CD14-positive monocyte (primary cell): ENCODE results near the gene CDH13. TPM values are rescaled to one million over a fixed set of nuclear protein-coding genes. Genes with fewer than 3 reads are reported as not detected.
"Not testable (repeated sequence)": the region's sequence is repeated elsewhere in the genome, so short reads cannot be mapped to it uniquely, and the experiment has no call there.

Source experiments
- DNase-seq, 3 donors: peaks; one replicate each; pipeline ENCODE4 v3.0.0-alpha.2; 2011 to 2022
- H2AFZ ChIP-seq: 2 replicates; pipeline ENCODE4 v1.6.0; 2012; ENCODE audit warnings: mild to moderate bottlenecking, low read depth, low read length, inconsistent platforms; ENCODE audit not compliant: insufficient read depth, poor library complexity, severe bottlenecking
- H3K27ac ChIP-seq, 2 donors: 1 replicate in 1 of 2; 2 replicates in 1 of 2; pipeline ENCODE4 v1.5.1; 2012 to 2013; ENCODE audit warnings: low read length in 2 of 2, control low read depth in 1 of 2, inconsistent platforms in 1 of 2, low read depth in 1 of 2, mild to moderate bottlenecking in 1 of 2
- H3K27me3 ChIP-seq, 2 donors: one replicate each; pipeline versions ENCODE4 v1.6.0 to v1.6.1; 2011 to 2013; ENCODE audit warnings: low read length in 2 of 2; ENCODE audit not compliant: control insufficient read depth in 2 of 2, insufficient read depth in 2 of 2
- H3K36me3 ChIP-seq, 2 donors: replicated peaks in 1 of 2; 1 replicate in 1 of 2; 2 replicates in 1 of 2; pipeline versions ENCODE4 v1.5.1 to v1.6.1; 2012 to 2013; ENCODE audit warnings: low read length in 2 of 2, control low read depth in 1 of 2, inconsistent platforms in 1 of 2, mild to moderate bottlenecking in 1 of 2; ENCODE audit not compliant: insufficient read depth in 2 of 2, control insufficient read depth in 1 of 2
- H3K4me1 ChIP-seq, 2 donors: 1 replicate in 1 of 2; 2 replicates in 1 of 2; pipeline versions ENCODE4 v1.5.1 to v1.6.1; 2012 to 2013; ENCODE audit warnings: low read length in 2 of 2, control low read depth in 1 of 2, inconsistent platforms in 1 of 2, mild to moderate bottlenecking in 1 of 2, moderate library complexity in 1 of 2; ENCODE audit not compliant: insufficient read depth in 2 of 2, control insufficient read depth in 1 of 2
- H3K4me2 ChIP-seq: replicated peaks from 2 replicates; pipeline ENCODE3; 2012; ENCODE audit warnings: low read length, moderate library complexity, mild to moderate bottlenecking; ENCODE audit not compliant: poor library complexity, severe bottlenecking; ENCODE audit errors: extremely low read depth
- H3K4me3 ChIP-seq, 3 experiments: fragments of 200-600 bp in 1 of 3; sonication (generic) in 1 of 3; replicated peaks in 1 of 3; 1 replicate in 2 of 3; 2 replicates in 1 of 3; pipeline ENCODE4 v1.5.1; 2011 to 2013; ENCODE audit warnings: low read length in 3 of 3, mild to moderate bottlenecking in 3 of 3, control low read depth in 2 of 3, low read depth in 2 of 3, inconsistent platforms in 1 of 3, moderate library complexity in 1 of 3
- H3K79me2 ChIP-seq: 2 replicates; pipeline ENCODE4 v1.6.0; 2012; ENCODE audit warnings: mild to moderate bottlenecking, control low read depth, inconsistent platforms, low read length, moderate library complexity; ENCODE audit not compliant: insufficient read depth
- H3K9ac ChIP-seq: 2 replicates; pipeline ENCODE4 v1.6.0; 2017; ENCODE audit warnings: low read length, mild to moderate bottlenecking; ENCODE audit not compliant: insufficient read depth, poor library complexity, severe bottlenecking
- H3K9me3 ChIP-seq, 2 donors: replicated peaks in 1 of 2; 1 replicate in 1 of 2; 2 replicates in 1 of 2; pipeline versions ENCODE4 v1.5.1 to v1.6.1; 2012 to 2013; ENCODE audit warnings: low read length in 2 of 2, control low read depth in 1 of 2; ENCODE audit not compliant: control insufficient read depth in 1 of 2, insufficient read depth in 1 of 2
- H4K20me1 ChIP-seq: 2 replicates; pipeline ENCODE4 v1.6.0; 2012; ENCODE audit warnings: mild to moderate bottlenecking, low read length, control low read depth, moderate library complexity; ENCODE audit not compliant: insufficient read depth
- H3K27ac Mint-ChIP-seq, 7 donors: one replicate each; pipeline ENCODE4 v1.8.0; 2020; ENCODE audit warnings: mild to moderate bottlenecking in 7 of 7, mixed read lengths in 7 of 7, moderate library complexity in 6 of 7, inconsistent platforms in 2 of 7
- H3K27me3 Mint-ChIP-seq, 3 donors: one replicate each; pipeline ENCODE4 v1.8.0; 2021 to 2022; ENCODE audit warnings: low read depth in 3 of 3, mild to moderate bottlenecking in 3 of 3, mixed read lengths in 3 of 3, moderate library complexity in 3 of 3, inconsistent platforms in 1 of 3
- H3K36me3 Mint-ChIP-seq, 2 donors: one replicate each; pipeline ENCODE4 v1.8.0; 2020; ENCODE audit warnings: mixed read lengths in 2 of 2, inconsistent platforms in 1 of 2, mild to moderate bottlenecking in 1 of 2
- H3K4me1 Mint-ChIP-seq: one replicate; pipeline ENCODE4 v1.8.0; 2020; ENCODE audit warnings: mild to moderate bottlenecking, mixed read lengths
- H3K4me3 Mint-ChIP-seq, 2 donors: one replicate each; pipeline ENCODE4 v1.8.0; 2020; ENCODE audit warnings: mild to moderate bottlenecking in 2 of 2, mixed read lengths in 2 of 2, moderate library complexity in 1 of 2
- H3K9me3 Mint-ChIP-seq, 7 donors: one replicate each; pipeline ENCODE4 v1.8.0; 2020 to 2022; ENCODE audit warnings: mixed read lengths in 7 of 7, mild to moderate bottlenecking in 6 of 7, moderate library complexity in 6 of 7, inconsistent platforms in 2 of 7
- WGBS: methylation state at CpG from one replicate; pipeline ENCODE4 v1.1.5; 2013; ENCODE audit warnings: missing lambda C conversion rate; ENCODE audit not compliant: insufficient coverage; 5-methylcytosine and 5-hydroxymethylcytosine counted together
- intact Hi-C, 2 donors: fragments of 100-400 bp; cut with micrococcal nuclease; formaldehyde crosslinking; loops; one replicate each; pipeline versions ENCODE4 v1.15.0 to v1.15.1; 2023
- polyA plus RNA-seq, 3 donors: library from polyadenylated mRNA; depleted of rRNA in 1 of 3; unstranded in 2 of 3; stranded (reverse) in 1 of 3; fragments of 300-500 nt in 2 of 3; fragments of >200 nt in 1 of 3; fragmentation: Illumina TruSeq in 2 of 3; gene quantifications; 1 replicate in 2 of 3; 2 replicates in 1 of 3; pipeline ENCODE4 v1.2.3, GENCODE V29; 2012 to 2021
- TF ChIP-seq, protein P1 (sequence below): fragments of 200-600 bp; IDR thresholded peaks from one replicate; pipeline ENCODE4 v1.8.0; 2022; ENCODE audit warnings: antibody characterized with exemption, mild to moderate bottlenecking

Gene CDH13
- polyA plus RNA-seq, 3 donors = 0.13 to 0.19 TPM; not detected in 1

DNA sequence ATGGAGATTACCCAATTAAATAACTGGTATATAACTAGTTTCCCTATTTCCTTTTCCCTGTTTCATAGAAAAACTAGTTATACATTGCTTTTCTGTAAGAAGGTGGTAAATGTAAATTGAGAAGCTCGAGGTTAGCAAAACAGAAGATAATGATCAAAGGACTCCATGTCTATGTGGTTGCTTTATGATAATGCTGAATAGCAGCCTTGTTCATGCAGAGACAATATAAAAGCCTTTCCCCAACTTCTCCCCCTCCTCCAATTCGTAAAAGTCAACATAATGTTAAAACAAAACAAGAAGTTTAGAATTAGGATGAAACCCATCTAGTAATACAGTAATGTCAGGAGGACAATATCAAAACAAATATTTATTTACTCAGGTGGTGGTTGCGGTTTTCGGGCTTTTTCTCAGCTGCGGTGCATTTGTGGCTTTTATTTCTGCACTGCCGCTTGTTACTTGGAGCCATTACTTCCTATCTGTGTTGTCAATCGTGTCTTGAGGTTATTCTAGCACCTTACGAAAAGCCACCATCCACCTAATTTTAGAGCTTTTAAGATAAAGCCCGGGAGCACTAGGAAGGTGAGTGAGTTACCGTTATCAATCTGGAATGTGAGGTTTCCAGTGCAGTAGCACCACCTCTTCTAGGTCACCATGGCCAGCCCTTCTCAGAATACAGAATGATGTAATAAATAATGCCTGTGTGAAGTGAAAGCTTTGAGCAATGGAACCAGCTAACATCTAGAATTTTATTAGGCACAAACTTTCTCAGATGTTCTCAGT lies 297.5 kb downstream of the CDH13 start:
- no peak for DNase-seq
- Histone ChIP-seq H3K4me3 (no peak overlapping the region), H3K9ac (no peak overlapping the region), H3K9me3 (no peaks in the 10 kb centered on the region), H3K27me3 (peaks cover 0 to 7% of the 10 kb centered on the region in 2 donors), H3K79me2 (no peaks in the 10 kb centered on the region), H2AFZ (no peak overlapping the region), H4K20me1 (no peaks in the 10 kb centered on the region), H3K4me2 (no peak overlapping the region), H3K4me1 (no peaks in the 10 kb centered on the region), H3K36me3 (no peaks in the 10 kb centered on the region), H3K27ac (no peak overlapping the region)
- intact Hi-C loops = no loop called here
- no peak overlapping the region for H3K27ac Mint-ChIP-seq
- no peaks in the 10 kb centered on the region for H3K4me1 Mint-ChIP-seq
- H3K4me3 Mint-ChIP-seq = no peak overlapping the region
- no peaks in the 10 kb centered on the region for H3K36me3 Mint-ChIP-seq
- peaks cover 0 to 11% (median 3%) of the 10 kb centered on the region in 7 donors for H3K9me3 Mint-ChIP-seq
- TF ChIP-seq, protein P1, sequence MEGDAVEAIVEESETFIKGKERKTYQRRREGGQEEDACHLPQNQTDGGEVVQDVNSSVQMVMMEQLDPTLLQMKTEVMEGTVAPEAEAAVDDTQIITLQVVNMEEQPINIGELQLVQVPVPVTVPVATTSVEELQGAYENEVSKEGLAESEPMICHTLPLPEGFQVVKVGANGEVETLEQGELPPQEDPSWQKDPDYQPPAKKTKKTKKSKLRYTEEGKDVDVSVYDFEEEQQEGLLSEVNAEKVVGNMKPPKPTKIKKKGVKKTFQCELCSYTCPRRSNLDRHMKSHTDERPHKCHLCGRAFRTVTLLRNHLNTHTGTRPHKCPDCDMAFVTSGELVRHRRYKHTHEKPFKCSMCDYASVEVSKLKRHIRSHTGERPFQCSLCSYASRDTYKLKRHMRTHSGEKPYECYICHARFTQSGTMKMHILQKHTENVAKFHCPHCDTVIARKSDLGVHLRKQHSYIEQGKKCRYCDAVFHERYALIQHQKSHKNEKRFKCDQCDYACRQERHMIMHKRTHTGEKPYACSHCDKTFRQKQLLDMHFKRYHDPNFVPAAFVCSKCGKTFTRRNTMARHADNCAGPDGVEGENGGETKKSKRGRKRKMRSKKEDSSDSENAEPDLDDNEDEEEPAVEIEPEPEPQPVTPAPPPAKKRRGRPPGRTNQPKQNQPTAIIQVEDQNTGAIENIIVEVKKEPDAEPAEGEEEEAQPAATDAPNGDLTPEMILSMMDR = no peak
- no CpG with 5 or more reads among the region's 10 CpGs for WGBS
- H3K27me3 Mint-ChIP-seq = peaks cover 3 to 16% (median 4%) of the 10 kb centered on the region in 3 donors

DNA sequence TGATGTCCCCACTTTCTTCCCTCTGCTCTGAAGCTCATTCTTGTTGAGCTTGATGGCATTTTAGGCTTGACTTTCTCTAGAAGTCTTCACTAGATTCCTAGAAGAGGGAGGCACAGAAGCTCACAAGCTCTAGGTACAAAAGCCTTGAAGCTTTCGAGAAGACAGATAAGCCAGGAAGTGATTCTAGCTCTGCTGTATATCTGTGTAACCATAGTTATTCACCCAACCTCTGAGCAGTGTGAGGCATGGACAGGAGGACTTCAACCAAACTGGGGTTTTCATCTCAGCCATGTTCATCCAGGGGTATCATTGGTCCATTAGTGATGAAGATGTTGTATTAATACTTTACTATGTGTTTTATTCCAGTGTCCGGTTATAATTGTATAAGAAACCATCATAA lies 299.7 kb downstream of the CDH13 start:
- Histone ChIP-seq H3K27ac (no peak overlapping the region), H3K27me3 (peaks cover 0 to 7% of the 10 kb centered on the region in 2 donors), H2AFZ (no peak overlapping the region), H3K9ac (no peak overlapping the region), H3K4me3 (no peak overlapping the region), H3K4me1 (no peaks in the 10 kb centered on the region), H3K9me3 (no peaks in the 10 kb centered on the region), H4K20me1 (no peaks in the 10 kb centered on the region), H3K79me2 (no peaks in the 10 kb centered on the region), H3K36me3 (no peaks in the 10 kb centered on the region), H3K4me2 (no peak overlapping the region)
- DNase-seq = no peak
- H3K4me1 Mint-ChIP-seq = no peaks in the 10 kb centered on the region
- H3K27ac Mint-ChIP-seq = no peak overlapping the region
- H3K9me3 Mint-ChIP-seq = peaks cover 0 to 19% (median 5%) of the 10 kb centered on the region in 7 donors
- no peak overlapping the region for H3K4me3 Mint-ChIP-seq
- no CpG with 5 or more reads among the region's 2 CpGs for WGBS
- intact Hi-C loops = no loop called here
- H3K36me3 Mint-ChIP-seq = no peaks in the 10 kb centered on the region
- peaks cover 3 to 14% (median 6%) of the 10 kb centered on the region in 3 donors for H3K27me3 Mint-ChIP-seq
- TF ChIP-seq, protein P1 = no peak

DNA sequence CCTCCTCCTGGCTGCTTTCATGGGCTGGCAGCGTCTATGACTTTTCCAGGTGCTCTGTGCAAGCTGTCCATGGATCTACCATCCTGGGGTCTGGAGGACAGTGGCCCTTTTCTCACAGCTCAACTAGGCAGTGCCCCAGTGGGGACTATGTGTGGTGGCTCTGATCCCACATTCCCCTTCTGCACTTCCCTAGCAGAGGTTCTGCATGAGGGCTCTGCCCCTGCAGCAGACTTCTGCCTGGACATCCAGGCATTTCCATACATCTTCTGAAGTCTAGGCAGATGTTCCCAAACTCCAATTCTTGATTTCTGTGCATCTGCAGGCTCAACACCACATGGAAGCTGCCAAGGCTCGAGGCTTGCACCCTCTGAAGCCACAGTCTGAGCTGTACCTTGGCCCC lies 307.2 kb downstream of the CDH13 start:
- H3K4me1 ChIP-seq, H3K4me1 Mint-ChIP-seq, H3K79me2 ChIP-seq, H3K36me3 ChIP-seq, H2AFZ ChIP-seq, H3K27me3 ChIP-seq, intact Hi-C loops, DNase-seq, H3K4me3 Mint-ChIP-seq, H3K4me2 ChIP-seq, H3K27ac ChIP-seq, H3K4me3 ChIP-seq, H3K27me3 Mint-ChIP-seq, H3K27ac Mint-ChIP-seq, H3K9ac ChIP-seq, H4K20me1 ChIP-seq, H3K36me3 Mint-ChIP-seq: not testable (repeated sequence)
- H3K9me3 ChIP-seq = peaks cover 16 to 20% of the 10 kb centered on the region in 2 donors
- WGBS = 87% methylated on average over 2 of the region's 2 CpGs
- H3K9me3 Mint-ChIP-seq = peaks cover 13 to 34% (median 20%) of the 10 kb centered on the region in 7 donors
